ENCODE results near the gene PAK1.

DNA sequence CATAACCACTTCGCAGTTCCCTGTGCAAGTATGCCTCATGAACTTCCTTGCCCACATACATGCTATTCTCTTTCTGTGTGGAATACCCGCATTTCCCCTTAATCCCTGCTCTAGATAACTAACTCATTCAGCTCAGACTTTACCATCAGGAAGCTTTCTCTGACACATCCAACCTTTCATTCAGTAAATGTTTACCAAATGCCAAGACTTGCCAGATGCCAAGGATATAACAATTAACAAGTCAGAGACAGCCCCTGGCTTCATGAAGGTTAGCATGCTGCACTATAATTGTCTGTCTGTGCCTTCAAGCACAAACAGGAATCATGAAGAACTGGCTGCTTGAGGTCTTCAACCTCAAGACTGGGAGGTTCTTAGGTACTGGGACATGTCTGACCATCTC, 101.2 kb downstream of the PAK1 start:
- TF ChIP-seq REST (IDR thresholded peaks at IDR 0.05; ENCODE audit: insufficient replicate concordance, low read depth) (no peak), GABPA (IDR thresholded peaks at IDR 0.05; ENCODE audit: low read depth) (no peak), CTCF (IDR thresholded peaks at IDR 0.05; ENCODE audit: insufficient read depth, low read length) (no peak), POLR2AphosphoS5 (IDR thresholded peaks at IDR 0.05; ENCODE audit: low read depth) (no peak)
